Left hindlimb (tissue), 1 donor: ENCODE results near the gene KLK3.
"Not testable (repeated sequence)": the region's sequence is repeated elsewhere in the genome, so short reads cannot be mapped to it uniquely, and the experiment has no call there.

Experiments
- DNase-seq: peaks from one replicate; pipeline ENCODE4 v3.0.0-alpha.2; 2018

KLK3 gene

GRCh38 chr19:50854636-50855410 is at the start of gene KLK3:
TSS of gene KLK3 (plus strand) at chr19:50854915. CDS start at chr19:50854956, 41 bp downstream.
- no peak for DNase-seq

- DNase-seq, result no peak
These were observed 45.9 kb upstream of the KLK3 start for GRCh38 chr19:50808856-50809255.

- not testable (repeated sequence) for DNase-seq
These were observed 43.0 kb upstream of the KLK3 start for GRCh38 chr19:50811622-50812238.

- DNase-seq, result no peak
These were observed 42.2 kb upstream of the KLK3 start for GRCh38 chr19:50812474-50812873.

- no peak for DNase-seq
These were observed 39.8 kb upstream of the KLK3 start for GRCh38 chr19:50814883-50815282.

- no peak for DNase-seq
These were observed 39.3 kb upstream of the KLK3 start for GRCh38 chr19:50815439-50815838.

- DNase-seq, result no peak
These were observed 36.5 kb upstream of the KLK3 start for GRCh38 chr19:50817941-50818858.

GRCh38 chr19:50818859-50819472 is 35.7 kb upstream of the KLK3 start:
- no peak for DNase-seq

GRCh38 chr19:50819636-50820035 is 35.1 kb upstream of the KLK3 start:
- no peak for DNase-seq

- no peak for DNase-seq
These were observed 34.6 kb upstream of the KLK3 start for GRCh38 chr19:50820086-50820485.

GRCh38 chr19:50820549-50821247 is 34.0 kb upstream of the KLK3 start:
- no peak for DNase-seq

- no peak for DNase-seq
These were observed 33.5 kb upstream of the KLK3 start for GRCh38 chr19:50821248-50821612.

- no peak for DNase-seq
These were observed 33.1 kb upstream of the KLK3 start for GRCh38 chr19:50821622-50822021.

GRCh38 chr19:50822661-50823208 is 32.0 kb upstream of the KLK3 start:
- no peak for DNase-seq

GRCh38 chr19:50823389-50824042 is 31.2 kb upstream of the KLK3 start, which contains the start of gene KLK1:
TSS of gene KLK1 (minus strand) at chr19:50823787. CDS start at chr19:50823748, 39 bp downstream.
- no peak for DNase-seq

- DNase-seq, result no peak
These were observed 28.0 kb upstream of the KLK3 start for GRCh38 chr19:50826492-50827240.

GRCh38 chr19:50827476-50827875 is 27.2 kb upstream of the KLK3 start:
- DNase-seq, result no peak

- DNase-seq, result no peak
These were observed 24.9 kb upstream of the KLK3 start for GRCh38 chr19:50829801-50830200.

- no peak for DNase-seq
These were observed 24.3 kb upstream of the KLK3 start for GRCh38 chr19:50830266-50831025.

- no peak for DNase-seq
These were observed 23.7 kb upstream of the KLK3 start for GRCh38 chr19:50831026-50831396.
